Measurements from ENCODE around the gene ORM2. TPM values are rescaled to one million over a fixed set of nuclear protein-coding genes. Genes with fewer than 3 reads are reported as not detected.

Gene ORM2
- total and polyA plus RNA-seq, 9 of the 15 experiments (the other 6 are each of a cell fraction or from before 2014, with no cell fraction given): 0.98 TPM; not detected in 8

GRCh38 chr9:114361542-114361941 lies 31.9 kb downstream of the ORM2 start:
- Histone ChIP-seq H3K27me3 (ENCODE audit: control insufficient read depth in 2 of 2, insufficient read depth in 2 of 2, low read length in 2 of 2) (no peaks in the 10 kb centered on the region), H3K4me1 (replicated peaks in 1 of 2; ENCODE audit: control insufficient read depth in 2 of 2, insufficient read depth in 2 of 2, low read length in 2 of 2) (no peaks in the 10 kb centered on the region), H3K4me3 (no peak overlapping the region), H2AFZ (ENCODE audit: low read depth, low read length) (no peak overlapping the region), H3K4me2 (ENCODE audit: insufficient read depth, low read length) (no peak overlapping the region), H3K9ac (ENCODE audit: insufficient read depth in 1 of 2, low read depth in 2 of 2, low read length in 2 of 2) (no peak overlapping the region), H4K20me1 (replicated peaks; ENCODE audit: control insufficient read depth, insufficient read depth, low read length) (no peaks in the 10 kb centered on the region), H3K9me3 (replicated peaks; ENCODE audit: control insufficient read depth, insufficient read depth, low read depth, low read length) (no peaks in the 10 kb centered on the region), H3K9me1 (ENCODE audit: control insufficient read depth, insufficient read depth, low read length) (no peaks in the 10 kb centered on the region), H3K36me3 (ENCODE audit: control insufficient read depth, insufficient read depth, low read length) (peaks cover 18% of the 10 kb centered on the region; the same call in 2 of the 3 replicates), H3K27ac (ENCODE audit: extremely low read depth, low read depth, low read length) (no peak overlapping the region), H3K79me2 (ENCODE audit: control insufficient read depth, insufficient read depth, low read length) (no peaks in the 10 kb centered on the region)
- 59% methylated on average over 6 of the region's 7 CpGs for WGBS (ENCODE audit: insufficient coverage, low coverage, missing lambda C conversion rate)
- BruUV-seq (replicated peaks): no TSS peak
- CTCF ChIA-PET (ENCODE audit: low intra/inter-chr PET ratio): no interaction called here
- FAIRE-seq (no peak), DNase-seq (ENCODE audit: extremely low read depth in 1 of 4, low spot score in 3 of 4) (no peak), ATAC-seq (no peak)
- intact Hi-C loops (cut with micrococcal nuclease) (no loop called here), in situ Hi-C loops (cut with MboI) (no loop called here)
- POLR2A ChIA-PET: interaction anchor here (1.0 to 1.2 kb wide), 3 partner anchors 9 to 25 kb away, joined by 3 to 4 read pairs (median 4); no protein-coding TSS in a partner anchor
- peak; percentile 77 for TF ChIP-seq ZNF24 (IDR thresholded peaks at IDR 0.05)
- no peak for TF ChIP-seq ZFPM2 (CRISPR knock-in tag; IDR thresholded peaks at IDR 0.05)

- ATAC-seq: no peak; the same call in 2 of the 3 replicates
- Histone ChIP-seq H3K4me1 (replicated peaks in 1 of 2; ENCODE audit: control insufficient read depth in 2 of 2, insufficient read depth in 2 of 2, low read length in 2 of 2) (no peaks in the 10 kb centered on the region), H3K79me2 (ENCODE audit: control insufficient read depth, insufficient read depth, low read length) (no peaks in the 10 kb centered on the region), H2AFZ (ENCODE audit: low read depth, low read length) (no peak overlapping the region), H3K9ac (ENCODE audit: insufficient read depth in 1 of 2, low read depth in 2 of 2, low read length in 2 of 2) (0 out of 4 replicates have a peak overlapping the region, but pooled peaks of 1 of the 2 experiments have one; percentile 8), H3K4me2 (ENCODE audit: insufficient read depth, low read length) (no peak overlapping the region), H3K27ac (ENCODE audit: extremely low read depth, low read depth, low read length) (no peak overlapping the region), H3K9me1 (ENCODE audit: control insufficient read depth, insufficient read depth, low read length) (no peaks in the 10 kb centered on the region), H3K36me3 (ENCODE audit: control insufficient read depth, insufficient read depth, low read length) (peaks cover 18% of the 10 kb centered on the region; the same call in 2 of the 3 replicates), H4K20me1 (replicated peaks; ENCODE audit: control insufficient read depth, insufficient read depth, low read length) (no peaks in the 10 kb centered on the region), H3K27me3 (ENCODE audit: control insufficient read depth in 2 of 2, insufficient read depth in 2 of 2, low read length in 2 of 2) (no peaks in the 10 kb centered on the region), H3K9me3 (replicated peaks; ENCODE audit: control insufficient read depth, insufficient read depth, low read depth, low read length) (no peaks in the 10 kb centered on the region), H3K4me3 (no peak overlapping the region)
- FAIRE-seq: no peak
- POLR2A ChIA-PET: interaction anchor here (0.9 to 1.0 kb wide), 3 partner anchors 10 to 24 kb away, joined by 3 to 4 read pairs (median 3); no protein-coding TSS in a partner anchor
- no peak for DNase-seq (ENCODE audit: extremely low read depth in 1 of 4, low spot score in 3 of 4)
- WGBS (ENCODE audit: insufficient coverage, low coverage, missing lambda C conversion rate): 59% methylated on average over 9 of the region's 12 CpGs
- intact Hi-C loops (cut with micrococcal nuclease): no loop called here
- no TSS peak for BruUV-seq (replicated peaks)
- in situ Hi-C loops (cut with MboI): no loop called here
- CTCF ChIA-PET (ENCODE audit: low intra/inter-chr PET ratio): no interaction called here
- TF ChIP-seq HIVEP1 (CRISPR knock-in tag; IDR thresholded peaks at IDR 0.05) (no peak), RBM22 (IDR thresholded peaks at IDR 0.05; ENCODE audit: low read depth, low read length, poor library complexity, severe bottlenecking) (peak; percentile 49), GATAD2A (IDR thresholded peaks at IDR 0.05) (no peak), ZBTB33 (CRISPR knock-in tag; IDR thresholded peaks at IDR 0.05) (no peak), KDM4B (IDR thresholded peaks at IDR 0.05; ENCODE audit: borderline replicate concordance in 2 of 2, low read depth in 1 of 2) (no peak), ZNF197 (CRISPR knock-in tag; IDR thresholded peaks at IDR 0.05; ENCODE audit: low read depth) (no peak), NCOA2 (IDR thresholded peaks at IDR 0.05; ENCODE audit: partially characterized antibody in 2 of 2) (no peak), KAT2B (IDR thresholded peaks at IDR 0.05; ENCODE audit: low read depth, low read length) (no peak), POLR2G (IDR thresholded peaks at IDR 0.05; ENCODE audit: low read depth, low read length) (peak; percentile 66), ZNF398 (CRISPR knock-in tag; IDR thresholded peaks at IDR 0.05) (no peak), NR2F6 (CRISPR knock-in tag; IDR thresholded peaks at IDR 0.05) (no peak)
Measured at GRCh38 chr9:114362394-114362793, 32.7 kb downstream of the ORM2 start.

Measured in K562 (cell line).